HG02588 (cell line): ENCODE data around the gene NBPF3.

Source experiments
- ATAC-seq: cut with Tn5 transposase; IDR thresholded peaks from one replicate; pipeline ENCODE4 v1.9.1; 2021; ENCODE audit warnings: mild to moderate bottlenecking, moderate library complexity; ENCODE audit not compliant: unreplicated experiment

The NBPF3 gene

GRCh38 chr1:21491488-21492355, 51.8 kb downstream of the NBPF3 start:
- no peak for ATAC-seq

DNA sequence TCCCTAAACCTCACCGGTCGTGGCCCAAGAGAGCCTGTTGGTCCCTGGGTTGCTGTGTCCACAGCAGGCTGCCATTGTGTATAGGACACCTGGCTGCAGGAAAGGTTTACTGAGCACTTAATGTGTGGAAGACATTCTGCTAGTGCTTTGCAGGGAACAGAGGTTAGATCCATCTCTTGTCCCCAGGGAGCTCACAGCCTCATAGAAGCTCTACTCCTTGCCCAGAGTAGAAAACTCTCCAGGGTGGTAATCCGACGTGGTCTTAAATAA, 52.4 kb downstream of the NBPF3 start:
- ATAC-seq: no peak

DNA sequence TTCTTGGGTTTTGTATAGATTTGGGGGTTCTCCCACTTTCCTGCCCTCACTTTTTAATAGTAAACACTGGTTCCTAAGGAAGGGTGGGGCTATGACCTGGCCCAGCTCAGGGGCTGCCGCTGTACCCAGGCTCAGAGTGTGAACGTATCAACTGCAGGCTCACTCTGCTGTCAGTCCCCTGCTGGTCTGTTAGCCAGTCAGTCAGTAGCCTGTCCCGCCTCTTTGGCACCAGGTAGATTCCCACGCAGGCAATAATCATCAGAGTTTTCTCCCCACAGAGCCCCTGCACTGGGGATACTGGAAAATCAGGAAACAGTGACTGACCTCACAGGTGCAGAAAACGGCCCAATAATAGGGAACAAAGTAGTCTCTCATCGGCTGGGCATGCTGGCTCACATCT, 54.3 kb downstream of the NBPF3 start:
- no peak for ATAC-seq

DNA sequence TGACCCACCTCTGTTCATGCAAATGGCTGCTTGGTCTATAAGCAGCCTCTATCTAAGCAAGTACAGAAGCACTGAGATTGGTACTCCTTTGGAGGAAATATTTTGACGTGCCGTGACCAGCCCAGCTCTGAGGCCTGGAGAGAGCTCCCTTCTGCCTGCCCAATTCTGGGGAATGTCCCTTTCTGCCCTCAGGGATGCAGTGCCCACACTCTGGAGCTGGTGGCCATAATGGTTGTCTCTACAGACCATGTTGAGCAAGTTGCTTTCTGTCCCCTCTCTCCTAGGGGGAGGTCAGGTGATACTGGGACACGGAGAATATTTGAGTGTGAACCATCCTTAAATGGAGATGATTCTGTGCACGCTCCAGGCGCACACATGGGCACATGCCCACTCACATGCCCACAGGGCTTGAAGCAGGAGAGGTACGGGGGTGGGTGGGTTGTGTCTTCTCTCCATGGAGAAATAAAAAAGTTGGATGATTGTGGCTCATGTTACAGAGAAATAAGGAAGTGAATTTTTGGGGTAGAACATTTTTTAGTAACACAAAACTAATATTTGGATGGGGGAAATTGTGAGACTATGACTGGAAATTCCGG, 55.4 kb downstream of the NBPF3 start:
- ATAC-seq: no peak

DNA sequence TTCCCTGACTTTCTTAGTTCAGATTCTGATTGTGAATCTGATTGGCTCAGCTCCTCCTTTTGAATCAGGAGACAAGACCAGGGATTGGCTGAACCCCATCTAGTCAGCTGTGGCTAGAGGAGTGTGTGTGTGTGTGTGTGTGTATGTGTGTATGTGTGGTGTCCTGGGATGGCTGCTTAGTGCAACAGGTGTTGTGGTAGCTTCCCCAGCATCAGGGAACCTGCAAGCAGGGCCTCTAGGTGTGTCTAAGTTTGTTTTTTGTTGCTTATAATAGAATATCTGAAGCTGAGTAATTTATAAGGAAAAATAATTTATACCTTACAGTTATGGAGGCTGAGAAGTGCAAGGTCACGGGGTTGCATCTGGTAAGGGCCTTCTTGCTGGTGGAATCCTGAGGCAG, 56.1 kb downstream of the NBPF3 start:
- ATAC-seq: no peak

GRCh38 chr1:21496886-21497285, 56.9 kb downstream of the NBPF3 start:
- no peak for ATAC-seq

- ATAC-seq: no peak
Measured at GRCh38 chr1:21497466-21498061, 57.6 kb downstream of the NBPF3 start.

- no peak for ATAC-seq
Measured at GRCh38 chr1:21499283-21499950, 59.5 kb downstream of the NBPF3 start.

GRCh38 chr1:21503706-21504377, 63.9 kb downstream of the NBPF3 start:
- no peak for ATAC-seq

DNA sequence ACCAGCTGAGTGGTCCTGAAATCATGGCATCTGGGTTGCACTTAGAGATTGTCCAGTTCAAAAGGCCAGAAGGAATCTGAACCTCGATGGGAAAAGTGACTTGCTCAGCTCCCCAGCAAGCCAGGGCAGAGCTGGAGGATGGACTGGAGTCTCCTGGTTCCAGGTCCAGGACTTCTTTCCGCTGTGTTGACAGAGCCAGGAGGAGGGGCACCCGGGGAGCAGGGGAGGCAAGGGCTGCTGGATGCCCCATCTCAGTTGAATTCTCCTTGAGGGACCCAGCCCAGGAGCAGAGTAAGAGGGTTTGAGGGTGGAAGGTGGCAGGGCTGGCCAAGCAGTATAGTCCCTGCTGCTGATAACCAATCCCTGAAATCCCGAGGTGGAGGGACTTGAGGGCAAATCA, 66.9 kb downstream of the NBPF3 start:
- ATAC-seq: no peak

DNA sequence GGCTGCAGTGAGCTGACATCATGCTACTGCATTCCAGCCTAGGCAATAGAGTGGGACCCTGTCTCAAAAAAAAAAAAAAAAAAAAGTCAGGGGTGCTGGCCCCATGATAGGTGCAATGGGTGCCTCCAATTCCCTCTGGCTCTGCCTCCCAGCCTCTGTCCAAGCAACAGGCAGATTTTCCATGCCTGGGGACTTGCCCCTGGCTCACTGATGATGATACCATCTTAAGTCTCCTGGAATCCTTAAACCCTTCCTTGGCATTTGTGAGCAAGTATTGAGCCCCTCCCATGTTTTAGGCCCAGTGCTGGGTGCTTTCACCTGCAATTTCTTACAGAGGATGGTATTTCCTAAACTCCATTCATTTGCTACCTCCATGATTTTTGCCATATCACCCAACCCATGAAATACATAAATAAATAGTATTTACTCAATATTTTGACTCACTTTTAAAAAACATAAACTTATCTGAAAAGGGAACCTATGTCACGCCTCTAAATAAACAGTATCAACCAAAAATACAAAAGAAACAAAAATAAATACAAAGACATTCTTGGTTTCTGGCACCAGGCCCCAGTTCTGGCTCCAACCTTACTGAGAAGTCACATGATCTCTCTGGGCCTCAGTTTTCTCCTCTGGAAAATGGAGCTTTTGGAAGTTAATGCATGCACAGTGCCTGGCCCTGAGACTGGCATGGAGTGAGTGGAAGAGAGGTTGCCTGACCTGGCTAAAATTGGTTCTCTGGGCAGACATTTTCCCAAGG, 67.8 kb downstream of the NBPF3 start:
- no peak for ATAC-seq

DNA sequence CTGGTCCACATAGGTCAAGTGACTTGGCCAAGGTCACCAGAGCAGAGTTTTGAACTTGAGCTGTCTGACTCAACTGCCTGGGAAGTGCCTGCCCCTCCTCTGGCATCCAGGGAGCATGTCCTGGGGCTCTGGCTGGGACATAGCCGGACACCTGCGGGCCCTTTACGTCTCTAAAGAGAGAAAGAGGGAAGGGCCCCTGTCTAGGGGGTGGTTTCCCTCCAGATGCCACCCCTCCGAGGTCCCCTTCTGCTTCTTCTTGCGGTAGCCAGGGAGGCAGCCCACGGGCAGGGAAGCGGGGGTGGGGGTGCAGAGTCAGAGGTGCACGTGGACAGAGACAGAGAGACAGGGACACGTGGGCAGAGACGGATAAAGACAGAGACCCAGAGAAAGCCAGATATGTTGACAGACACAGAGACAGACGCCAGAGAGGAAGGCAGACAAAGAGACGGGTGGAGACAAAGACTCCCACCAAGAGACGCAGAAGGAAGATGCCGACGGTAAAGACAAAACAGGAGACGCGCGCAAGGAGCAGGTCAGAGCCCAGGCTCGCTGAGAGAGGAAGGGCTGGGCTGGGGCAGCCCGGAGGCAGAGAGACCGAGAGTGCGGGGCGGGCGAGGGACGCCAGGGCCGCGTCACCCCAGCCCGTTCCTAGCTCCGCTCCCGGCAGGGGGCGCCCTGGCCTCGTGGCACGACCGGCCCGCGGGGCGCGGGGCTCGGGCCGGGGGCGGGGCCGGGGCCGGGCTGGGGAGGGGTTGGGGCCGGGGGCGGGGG, 68.8 kb downstream of the NBPF3 start:
- ATAC-seq: no peak

GRCh38 chr1:21509351-21510112, 69.6 kb downstream of the NBPF3 start, which contains the start of gene ALPL:
ALPL (plus strand) TSS chr1:21509423; CDS start chr1:21554082, 44,659 bp downstream.
- no peak for ATAC-seq

GRCh38 chr1:21510113-21510493, 70.2 kb downstream of the NBPF3 start:
- ATAC-seq: no peak

DNA sequence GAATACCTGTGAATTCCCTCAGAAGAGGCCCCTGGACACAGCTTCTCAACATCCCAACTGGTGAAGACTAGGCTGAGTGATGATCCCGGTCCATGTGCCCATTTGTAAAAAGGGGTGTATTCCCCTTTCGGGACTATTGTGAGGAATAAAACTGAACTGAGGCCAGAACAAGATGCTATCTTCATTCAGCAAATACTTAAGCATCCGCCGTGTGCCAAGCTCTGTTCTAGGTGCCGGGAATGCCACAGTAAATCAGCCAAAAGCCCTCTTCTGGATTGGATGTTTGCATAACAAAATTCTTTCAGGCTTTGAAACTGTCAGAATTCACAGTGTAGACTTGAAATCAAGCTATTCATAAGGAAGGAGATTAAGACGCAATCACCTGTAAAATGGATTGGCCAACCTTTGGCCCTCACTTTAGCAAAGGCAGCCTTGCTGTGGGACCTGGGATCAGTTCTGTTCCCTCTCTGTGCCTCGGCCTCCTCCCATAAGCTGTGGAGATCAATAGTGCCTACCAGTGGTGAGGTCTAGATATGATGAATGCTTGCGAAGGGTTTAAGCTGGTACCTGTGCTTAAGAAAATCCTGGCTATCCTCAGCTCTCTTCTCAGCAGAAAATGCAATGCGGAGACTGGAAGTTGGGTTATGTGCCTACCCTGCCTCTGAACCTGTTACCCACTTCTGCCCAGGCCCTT, 71.1 kb downstream of the NBPF3 start:
- ATAC-seq: no peak

DNA sequence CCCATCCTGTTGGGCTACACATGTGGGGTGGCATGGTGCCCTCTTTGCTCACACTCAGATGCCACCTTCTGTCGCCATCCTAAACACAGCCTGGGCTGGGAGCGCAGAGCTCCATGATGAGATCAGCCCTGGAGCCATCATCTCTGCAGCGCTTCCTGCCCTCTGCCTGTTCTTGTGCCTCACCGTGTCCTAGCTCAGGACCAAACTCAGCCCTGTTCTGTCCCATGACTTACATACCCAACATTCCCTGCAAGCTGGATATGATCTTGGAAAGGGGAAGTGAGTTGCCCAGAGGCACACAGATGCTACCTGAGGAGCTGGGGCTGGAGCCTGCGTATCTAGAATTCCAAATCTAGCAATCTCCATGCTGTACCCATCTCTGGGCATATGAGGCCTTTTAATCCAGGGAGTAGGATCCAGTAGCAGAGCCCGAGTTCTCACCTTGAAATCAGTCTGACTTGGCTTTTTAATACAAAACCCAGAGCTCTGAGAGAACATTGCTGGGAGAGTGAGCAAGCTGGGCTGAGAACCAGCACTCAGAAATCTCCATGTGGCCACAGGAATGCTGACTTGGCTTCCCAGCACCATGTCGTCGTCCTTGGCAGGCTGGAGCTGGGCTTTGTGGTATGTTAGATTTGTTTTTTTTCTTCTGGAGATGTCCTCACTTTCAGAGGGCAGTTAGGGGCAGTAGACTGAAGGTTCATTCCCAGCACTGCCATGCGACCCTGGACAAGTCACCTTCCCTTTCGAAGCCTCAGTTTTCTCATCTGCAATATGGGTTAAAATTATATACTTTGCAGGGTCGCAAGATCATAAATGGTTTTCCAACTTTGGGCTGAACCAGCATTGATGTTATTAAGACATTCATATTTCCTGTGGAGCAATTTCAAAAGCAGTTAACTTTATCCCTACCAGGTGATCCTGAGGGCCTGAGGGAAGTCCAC, 71.9 kb downstream of the NBPF3 start:
- ATAC-seq: no peak

DNA sequence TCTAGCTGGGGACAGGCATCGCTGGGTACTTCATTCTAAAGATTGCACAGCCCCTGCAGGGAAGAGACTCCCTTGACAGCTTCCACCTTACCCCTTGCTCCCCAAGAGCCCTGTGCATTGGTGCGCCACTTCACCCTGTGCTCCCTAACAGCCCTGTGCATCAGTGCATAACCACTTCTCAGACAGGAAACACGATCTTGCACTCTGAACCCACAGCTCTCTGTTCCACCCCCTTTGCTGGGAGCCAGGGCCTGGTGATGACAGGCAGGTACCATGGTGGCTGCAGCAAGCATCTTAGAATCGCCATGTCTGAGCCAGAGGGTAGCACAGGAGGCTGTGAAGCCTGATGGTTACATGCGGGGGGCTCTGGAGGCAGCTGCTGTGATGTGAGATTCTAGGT, 74.3 kb downstream of the NBPF3 start:
- peak; percentile 58 for ATAC-seq
